ENCODE measurements around the gene FGD4. TPM values are rescaled to one million over a fixed set of nuclear protein-coding genes. Genes with fewer than 3 reads are reported as not detected.
A peak's percentile ranks its signal among the peaks of the same experiment; 100 is the strongest.

The FGD4 gene
- total RNA-seq, 1 experiment from 2014 or later, result 54.3 TPM

DNA sequence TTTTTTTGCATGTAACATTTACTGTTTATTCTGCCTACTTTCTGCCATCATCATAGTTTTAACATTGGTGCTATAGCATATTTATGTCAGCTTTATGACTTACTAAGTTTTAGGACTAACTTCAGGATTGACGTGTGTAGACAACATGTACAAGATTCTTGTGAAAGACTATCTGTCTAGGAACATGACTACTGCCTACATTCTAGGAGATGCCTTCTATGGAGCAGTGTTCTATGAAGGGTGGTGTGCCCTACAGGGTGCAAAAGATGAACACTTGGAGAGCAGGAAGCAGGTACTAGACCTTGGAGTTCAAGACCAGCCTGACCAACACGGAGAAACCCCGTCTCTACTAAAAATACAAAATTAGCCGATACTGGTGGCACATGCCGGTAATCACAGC lies 118.6 kb downstream of the FGD4 start:
- Histone ChIP-seq H3K14ac (ENCODE audit: insufficient read depth, low read length) (no peak overlapping the region), H2BK5ac (ENCODE audit: insufficient read length, low read length) (no peak overlapping the region), H2AK5ac (ENCODE audit: insufficient read length, low read length) (no peak overlapping the region), H3K79me1 (ENCODE audit: insufficient read depth, low read depth, low read length, poor library complexity, severe bottlenecking) (peaks cover 4% of the 10 kb centered on the region), H2BK20ac (ENCODE audit: low read depth, low read length, poor library complexity, severe bottlenecking) (no peak overlapping the region), H3K4me1 (ENCODE audit: insufficient read depth, low read length) (peaks cover 7% of the 10 kb centered on the region), H3K56ac (ENCODE audit: insufficient read length, low read depth, low read length) (no peak overlapping the region), H4K91ac (ENCODE audit: insufficient read length, low read depth, low read length) (no peak overlapping the region), H3K18ac (ENCODE audit: insufficient read length, low read depth, low read length) (no peak overlapping the region), H3K4me2 (ENCODE audit: insufficient read depth, insufficient read length, low read length) (no peak overlapping the region), H3K27ac (ENCODE audit: insufficient read length, low read depth, low read length) (no peak overlapping the region), H4K8ac (replicated peaks; ENCODE audit: insufficient read length, low read depth, low read length) (no peak overlapping the region), H3K9me3 (ENCODE audit: control insufficient read depth, low read depth, low read length) (no peaks in the 10 kb centered on the region), H2BK12ac (ENCODE audit: insufficient read length, low read depth, low read length) (no peak overlapping the region), H3K23me2 (ENCODE audit: insufficient read length, low read depth, low read length, poor library complexity, severe bottlenecking) (no peaks in the 10 kb centered on the region), H2BK120ac (ENCODE audit: low read depth, low read length, poor library complexity, severe bottlenecking) (no peak overlapping the region), H4K5ac (ENCODE audit: insufficient read length, low read depth, low read length) (no peak overlapping the region), H4K20me1 (ENCODE audit: control insufficient read depth, insufficient read depth, insufficient read length) (no peaks in the 10 kb centered on the region), H2AFZ (ENCODE audit: low read length) (no peak overlapping the region), H3K9ac (ENCODE audit: extremely low read depth, insufficient read length, low read length) (no peak overlapping the region), H3K27me3 (ENCODE audit: insufficient read depth, low read length) (no peaks in the 10 kb centered on the region), H3K4ac (ENCODE audit: low read depth, low read length) (no peak overlapping the region), H3K23ac (ENCODE audit: insufficient read length, low read depth, low read length) (no peak overlapping the region), H3K79me2 (ENCODE audit: insufficient read depth, low read length) (peaks cover 3% of the 10 kb centered on the region; the same call in 1 of the 2 replicates), H3T11ph (ENCODE audit: low read length) (no peak overlapping the region), H2BK15ac (ENCODE audit: low read depth, low read length) (no peak overlapping the region)
- no peaks in the 10 kb centered on the region for H3K27me3 Mint-ChIP-seq (ENCODE audit: low read depth)
- H3K4me1 Mint-ChIP-seq, result peaks cover 39 to 52% of the 10 kb centered on the region in 2 experiments
- DNase-seq, result no peak
- WGBS (ENCODE audit: extremely low coverage, insufficient read length, low lambda C conversion rate), result no CpG with 5 or more reads among the region's 5 CpGs
- TF ChIP-seq, protein P1, sequence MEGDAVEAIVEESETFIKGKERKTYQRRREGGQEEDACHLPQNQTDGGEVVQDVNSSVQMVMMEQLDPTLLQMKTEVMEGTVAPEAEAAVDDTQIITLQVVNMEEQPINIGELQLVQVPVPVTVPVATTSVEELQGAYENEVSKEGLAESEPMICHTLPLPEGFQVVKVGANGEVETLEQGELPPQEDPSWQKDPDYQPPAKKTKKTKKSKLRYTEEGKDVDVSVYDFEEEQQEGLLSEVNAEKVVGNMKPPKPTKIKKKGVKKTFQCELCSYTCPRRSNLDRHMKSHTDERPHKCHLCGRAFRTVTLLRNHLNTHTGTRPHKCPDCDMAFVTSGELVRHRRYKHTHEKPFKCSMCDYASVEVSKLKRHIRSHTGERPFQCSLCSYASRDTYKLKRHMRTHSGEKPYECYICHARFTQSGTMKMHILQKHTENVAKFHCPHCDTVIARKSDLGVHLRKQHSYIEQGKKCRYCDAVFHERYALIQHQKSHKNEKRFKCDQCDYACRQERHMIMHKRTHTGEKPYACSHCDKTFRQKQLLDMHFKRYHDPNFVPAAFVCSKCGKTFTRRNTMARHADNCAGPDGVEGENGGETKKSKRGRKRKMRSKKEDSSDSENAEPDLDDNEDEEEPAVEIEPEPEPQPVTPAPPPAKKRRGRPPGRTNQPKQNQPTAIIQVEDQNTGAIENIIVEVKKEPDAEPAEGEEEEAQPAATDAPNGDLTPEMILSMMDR (conservative IDR thresholded peaks at IDR 0.05), result no peak
- H3K9me3 Mint-ChIP-seq, result no peaks in the 10 kb centered on the region
- peak overlapping the region in 1 of 3 experiments; percentile 67; a peak in 3 of 7 replicates for H3K27ac Mint-ChIP-seq
- peaks cover 0 to 9% (median 0%) of the 10 kb centered on the region in 3 experiments; a peak in 3 of 7 replicates for H3K36me3 Mint-ChIP-seq (ENCODE audit: insufficient read depth in 1 of 3, low read depth in 3 of 3)
- no peak overlapping the region for H3K4me3 Mint-ChIP-seq
